ENCODE results near the gene GPR31. TPM values are rescaled to one million over a fixed set of nuclear protein-coding genes. Genes with fewer than 3 reads are reported as not detected.
"Not testable (repeated sequence)": the region's sequence is repeated elsewhere in the genome, so short reads cannot be mapped to it uniquely, and the experiment has no call there.

Gene GPR31
- total RNA-seq, 1 experiment from 2014 or later: not detected

- H3K36me3 Mint-ChIP-seq (ENCODE audit: insufficient read depth in 1 of 3, low read depth in 3 of 3); H3K4me3 Mint-ChIP-seq; H3K4ac ChIP-seq (ENCODE audit: low read depth, low read length); H2BK15ac ChIP-seq (ENCODE audit: low read depth, low read length); DNase-seq; H2BK12ac ChIP-seq (ENCODE audit: insufficient read length, low read depth, low read length); H3K27me3 ChIP-seq (ENCODE audit: insufficient read depth, low read length); H3K9me3 ChIP-seq (ENCODE audit: control insufficient read depth, low read depth, low read length); H3K4me1 ChIP-seq (ENCODE audit: insufficient read depth, low read length); H3T11ph ChIP-seq (ENCODE audit: low read length); H2BK5ac ChIP-seq (ENCODE audit: insufficient read length, low read length); H2BK20ac ChIP-seq (ENCODE audit: low read depth, low read length, poor library complexity, severe bottlenecking); H3K79me1 ChIP-seq (ENCODE audit: insufficient read depth, low read depth, low read length, poor library complexity, severe bottlenecking); H3K23me2 ChIP-seq (ENCODE audit: insufficient read length, low read depth, low read length, poor library complexity, severe bottlenecking); H2AK5ac ChIP-seq (ENCODE audit: insufficient read length, low read length); H3K79me2 ChIP-seq (ENCODE audit: insufficient read depth, low read length); H3K23ac ChIP-seq (ENCODE audit: insufficient read length, low read depth, low read length); H2BK120ac ChIP-seq (ENCODE audit: low read depth, low read length, poor library complexity, severe bottlenecking); H4K8ac ChIP-seq (replicated peaks; ENCODE audit: insufficient read length, low read depth, low read length); H2AFZ ChIP-seq (ENCODE audit: low read length); H3K9me3 Mint-ChIP-seq; H4K91ac ChIP-seq (ENCODE audit: insufficient read length, low read depth, low read length); H3K18ac ChIP-seq (ENCODE audit: insufficient read length, low read depth, low read length); H3K14ac ChIP-seq (ENCODE audit: insufficient read depth, low read length); H3K27ac Mint-ChIP-seq; H3K9ac ChIP-seq (ENCODE audit: extremely low read depth, insufficient read length, low read length); H3K27ac ChIP-seq (ENCODE audit: insufficient read length, low read depth, low read length); H4K5ac ChIP-seq (ENCODE audit: insufficient read length, low read depth, low read length); H4K20me1 ChIP-seq (ENCODE audit: control insufficient read depth, insufficient read depth, insufficient read length); H3K56ac ChIP-seq (ENCODE audit: insufficient read length, low read depth, low read length); H3K4me2 ChIP-seq (ENCODE audit: insufficient read depth, insufficient read length, low read length): not testable (repeated sequence)
- Mint-ChIP-seq H3K27me3 (ENCODE audit: low read depth) (peaks cover 13% of the 10 kb centered on the region), H3K4me1 (peaks cover 10 to 13% of the 10 kb centered on the region in 2 experiments)
- WGBS (ENCODE audit: extremely low coverage, insufficient read length, low lambda C conversion rate): no CpG with 5 or more reads among the region's 14 CpGs
Observed at GRCh38 chr6:167177271-167177670, 19.5 kb upstream of the GPR31 start.

DNA sequence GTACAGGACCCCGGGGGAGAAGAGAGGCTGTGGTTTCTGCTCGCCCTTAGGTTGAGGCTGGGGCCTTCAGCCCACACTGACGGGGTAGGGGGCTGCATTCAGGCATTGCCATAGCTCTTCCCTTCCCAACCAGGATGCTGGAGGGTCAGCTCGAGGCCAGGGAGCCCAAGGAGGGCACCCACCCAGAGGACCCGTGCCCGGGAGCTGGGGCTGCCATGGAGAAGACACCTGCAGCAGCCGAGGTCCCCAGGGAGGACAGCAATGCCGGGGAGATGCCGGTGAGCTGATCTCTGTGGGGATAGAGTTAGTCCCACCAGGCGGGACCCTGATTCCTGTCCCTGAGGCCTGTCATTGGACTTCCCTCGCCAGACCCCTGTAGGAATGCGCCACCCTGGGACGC lies 14.2 kb upstream of the GPR31 start:
- not testable (repeated sequence) for H3K18ac ChIP-seq (ENCODE audit: insufficient read length, low read depth, low read length)

More for the DNA sequence above, 14.2 kb upstream of the GPR31 start:
- H2BK12ac ChIP-seq (ENCODE audit: insufficient read length, low read depth, low read length); H2BK20ac ChIP-seq (ENCODE audit: low read depth, low read length, poor library complexity, severe bottlenecking); H2BK120ac ChIP-seq (ENCODE audit: low read depth, low read length, poor library complexity, severe bottlenecking); H3K9ac ChIP-seq (ENCODE audit: extremely low read depth, insufficient read length, low read length); H3T11ph ChIP-seq (ENCODE audit: low read length); H3K4me3 Mint-ChIP-seq; H3K36me3 Mint-ChIP-seq (ENCODE audit: insufficient read depth in 1 of 3, low read depth in 3 of 3); H3K27me3 ChIP-seq (ENCODE audit: insufficient read depth, low read length); H2AK5ac ChIP-seq (ENCODE audit: insufficient read length, low read length); H3K9me3 ChIP-seq (ENCODE audit: control insufficient read depth, low read depth, low read length); H3K4ac ChIP-seq (ENCODE audit: low read depth, low read length); H3K56ac ChIP-seq (ENCODE audit: insufficient read length, low read depth, low read length); H3K4me2 ChIP-seq (ENCODE audit: insufficient read depth, insufficient read length, low read length); H4K8ac ChIP-seq (replicated peaks; ENCODE audit: insufficient read length, low read depth, low read length); H3K4me1 ChIP-seq (ENCODE audit: insufficient read depth, low read length); H3K9me3 Mint-ChIP-seq; H3K27ac Mint-ChIP-seq; H3K79me1 ChIP-seq (ENCODE audit: insufficient read depth, low read depth, low read length, poor library complexity, severe bottlenecking); H3K14ac ChIP-seq (ENCODE audit: insufficient read depth, low read length); H2BK5ac ChIP-seq (ENCODE audit: insufficient read length, low read length); H4K5ac ChIP-seq (ENCODE audit: insufficient read length, low read depth, low read length); H4K20me1 ChIP-seq (ENCODE audit: control insufficient read depth, insufficient read depth, insufficient read length); H3K79me2 ChIP-seq (ENCODE audit: insufficient read depth, low read length); H2AFZ ChIP-seq (ENCODE audit: low read length); H3K27ac ChIP-seq (ENCODE audit: insufficient read length, low read depth, low read length); H2BK15ac ChIP-seq (ENCODE audit: low read depth, low read length); H4K91ac ChIP-seq (ENCODE audit: insufficient read length, low read depth, low read length); H3K23ac ChIP-seq (ENCODE audit: insufficient read length, low read depth, low read length); DNase-seq; H3K23me2 ChIP-seq (ENCODE audit: insufficient read length, low read depth, low read length, poor library complexity, severe bottlenecking): not testable (repeated sequence)
- H3K4me1 Mint-ChIP-seq: peaks cover 14 to 18% of the 10 kb centered on the region in 2 experiments
- H3K27me3 Mint-ChIP-seq (ENCODE audit: low read depth): peaks cover 17% of the 10 kb centered on the region
- no CpG with 5 or more reads among the region's 13 CpGs for WGBS (ENCODE audit: extremely low coverage, insufficient read length, low lambda C conversion rate)

All from H9 (cell line).